Measurements from ENCODE around the gene PAOX. TPM values are rescaled to one million over a fixed set of nuclear protein-coding genes. Genes with fewer than 3 reads are reported as not detected.

The PAOX gene
- total and polyA plus RNA-seq, 9 of the 15 experiments (the other 6 are each of a cell fraction or from before 2014, with no cell fraction given): 0.80 to 6.4 (median 2.6) TPM

DNA sequence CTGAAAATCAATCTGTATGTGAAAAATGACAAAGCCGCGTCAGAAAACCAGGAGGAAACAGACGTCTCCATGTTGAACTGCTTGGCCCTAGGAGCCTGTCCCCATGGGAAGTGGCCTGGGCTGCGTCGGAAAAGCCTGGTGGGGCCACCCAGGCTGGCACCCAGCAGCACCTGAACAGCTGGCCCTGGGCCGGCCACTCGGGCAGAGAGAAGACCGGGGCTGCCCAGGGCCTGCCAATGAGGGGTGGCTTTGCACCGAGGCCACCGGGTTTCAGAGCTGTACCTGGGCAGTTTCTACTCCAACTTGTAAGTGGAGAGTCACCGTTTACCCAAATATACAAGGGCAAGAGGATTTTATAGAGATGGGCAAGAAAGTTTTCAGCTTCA is 20.1 kb upstream of the PAOX start:
- BruUV-seq (replicated peaks): no TSS peak
- 78% methylated on average over 10 of the region's 11 CpGs for WGBS (ENCODE audit: insufficient coverage, low coverage, missing lambda C conversion rate)
- H4K20me1 ChIP-seq (replicated peaks; ENCODE audit: control insufficient read depth, insufficient read depth, low read length): no peaks in the 10 kb centered on the region
- H3K9ac ChIP-seq (ENCODE audit: insufficient read depth in 1 of 2, low read depth in 2 of 2, low read length in 2 of 2): no peak overlapping the region
- FAIRE-seq (no peak), ATAC-seq (no peak), DNase-seq (ENCODE audit: extremely low read depth in 1 of 4, low spot score in 3 of 4) (no peak)
- no peak overlapping the region for H3K27ac ChIP-seq (ENCODE audit: extremely low read depth, low read depth, low read length)
- H3K27me3 ChIP-seq (ENCODE audit: control insufficient read depth in 2 of 2, insufficient read depth in 2 of 2, low read length in 2 of 2): no peaks in the 10 kb centered on the region
- POLR2A ChIA-PET: no interaction called here
- in situ Hi-C loops (cut with MboI): no loop called here
- CTCF ChIA-PET (ENCODE audit: low intra/inter-chr PET ratio): no interaction called here
- H3K4me2 ChIP-seq (ENCODE audit: insufficient read depth, low read length): no peak overlapping the region
- no peaks in the 10 kb centered on the region for H3K9me1 ChIP-seq (ENCODE audit: control insufficient read depth, insufficient read depth, low read length)
- H3K4me1 ChIP-seq (replicated peaks in 1 of 2; ENCODE audit: control insufficient read depth in 2 of 2, insufficient read depth in 2 of 2, low read length in 2 of 2): peaks cover 15 to 62% of the 10 kb centered on the region in 2 experiments
- H3K79me2 ChIP-seq (ENCODE audit: control insufficient read depth, insufficient read depth, low read length): peaks cover 12% of the 10 kb centered on the region
- no peak overlapping the region for H2AFZ ChIP-seq (ENCODE audit: low read depth, low read length)
- H3K9me3 ChIP-seq (replicated peaks; ENCODE audit: control insufficient read depth, insufficient read depth, low read depth, low read length): no peaks in the 10 kb centered on the region
- H3K36me3 ChIP-seq (ENCODE audit: control insufficient read depth, insufficient read depth, low read length): peaks cover 29% of the 10 kb centered on the region; the same call in 1 of the 3 replicates
- intact Hi-C loops (cut with micrococcal nuclease): loop anchor here (5.0 kb wide), 1 partner anchor 33 kb away; the partner anchor contains the start of gene MTG1
- H3K4me3 ChIP-seq: no peak overlapping the region
- TF ChIP-seq ZNF592 (IDR thresholded peaks at IDR 0.05) (no peak), ELF1 (tag; IDR thresholded peaks at IDR 0.05) (no peak), NR2C1 (IDR thresholded peaks at IDR 0.05) (no peak), NR2C1 (tag; IDR thresholded peaks at IDR 0.05) (no peak), XRCC4 (IDR thresholded peaks at IDR 0.05; ENCODE audit: extremely low read depth, insufficient read depth, insufficient read length) (no peak), NFIC (IDR thresholded peaks at IDR 0.05) (no peak), PCBP1 (IDR thresholded peaks at IDR 0.05; ENCODE audit: low read depth, low read length, poor library complexity, severe bottlenecking) (no peak), ZKSCAN3 (CRISPR knock-in tag; IDR thresholded peaks at IDR 0.05) (no peak)
- TF ChIP-seq, protein P1, sequence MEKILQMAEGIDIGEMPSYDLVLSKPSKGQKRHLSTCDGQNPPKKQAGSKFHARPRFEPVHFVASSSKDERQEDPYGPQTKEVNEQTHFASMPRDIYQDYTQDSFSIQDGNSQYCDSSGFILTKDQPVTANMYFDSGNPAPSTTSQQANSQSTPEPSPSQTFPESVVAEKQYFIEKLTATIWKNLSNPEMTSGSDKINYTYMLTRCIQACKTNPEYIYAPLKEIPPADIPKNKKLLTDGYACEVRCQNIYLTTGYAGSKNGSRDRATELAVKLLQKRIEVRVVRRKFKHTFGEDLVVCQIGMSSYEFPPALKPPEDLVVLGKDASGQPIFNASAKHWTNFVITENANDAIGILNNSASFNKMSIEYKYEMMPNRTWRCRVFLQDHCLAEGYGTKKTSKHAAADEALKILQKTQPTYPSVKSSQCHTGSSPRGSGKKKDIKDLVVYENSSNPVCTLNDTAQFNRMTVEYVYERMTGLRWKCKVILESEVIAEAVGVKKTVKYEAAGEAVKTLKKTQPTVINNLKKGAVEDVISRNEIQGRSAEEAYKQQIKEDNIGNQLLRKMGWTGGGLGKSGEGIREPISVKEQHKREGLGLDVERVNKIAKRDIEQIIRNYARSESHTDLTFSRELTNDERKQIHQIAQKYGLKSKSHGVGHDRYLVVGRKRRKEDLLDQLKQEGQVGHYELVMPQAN (IDR thresholded peaks at IDR 0.05; ENCODE audit: borderline replicate concordance): no peak

All from K562 (cell line).